Right atrium auricular region (tissue), 2 donors: ENCODE results near the gene AQP11. TPM values are rescaled to one million over a fixed set of nuclear protein-coding genes. Genes with fewer than 3 reads are reported as not detected.

Experiments
- DNase-seq: peaks from one replicate; pipeline ENCODE4 v3.0.0-alpha.2; 2019; ENCODE audit warnings: low spot score
- H3K27ac ChIP-seq, 2 donors: fragments of 200-600 bp; sonication (generic); 1 replicate in 1 of 2; 2 replicates in 1 of 2; pipeline ENCODE4 v1.5.1; 2016 to 2019
- H3K27me3 ChIP-seq, 2 donors: fragments of 200-600 bp; sonication (generic); one replicate each; pipeline versions ENCODE4 v1.5.1 to v1.6.0; 2017 to 2019
- H3K36me3 ChIP-seq: fragments of 200-600 bp; sonication (generic); one replicate; pipeline ENCODE4 v1.5.1; 2016
- H3K4me1 ChIP-seq, 2 donors: fragments of 200-600 bp; sonication (generic); one replicate each; pipeline versions ENCODE4 v1.5.1 to v1.6.0; 2017 to 2019
- H3K4me3 ChIP-seq, 2 donors: fragments of 200-600 bp; sonication (generic); 1 replicate in 1 of 2; 2 replicates in 1 of 2; pipeline ENCODE4 v1.5.1; 2017 to 2019; ENCODE audit warnings: mild to moderate bottlenecking in 1 of 2, moderate library complexity in 1 of 2
- H3K9me3 ChIP-seq, 2 donors: fragments of 200-600 bp; sonication (generic); one replicate each; pipeline ENCODE4 v1.5.1; 2019
- CTCF ChIP-seq, 2 donors: fragments of 200-600 bp; sonication (generic); IDR thresholded peaks; one replicate each; pipeline ENCODE4 v1.5.1; 2019; ENCODE audit warnings: antibody characterized with exemption in 2 of 2
- total RNA-seq, 2 donors: library from RNA; depleted of rRNA; stranded (reverse); fragments of >200 nt; gene quantifications; one replicate each; pipeline ENCODE4 v1.1.0, GENCODE V29; 2016

Gene AQP11
- total RNA-seq, 2 donors from 2014 or later: 0.86 to 1.7 TPM

- no peaks in the 10 kb centered on the region for H3K27me3 ChIP-seq
- no peak overlapping the region for H3K27ac ChIP-seq
- no peak overlapping the region for H3K4me3 ChIP-seq
- H3K9me3 ChIP-seq: no peaks in the 10 kb centered on the region
- TF ChIP-seq CTCF (IDR thresholded peaks at IDR 0.05): no peak
- H3K4me1 ChIP-seq: no peaks in the 10 kb centered on the region
- no peak for DNase-seq
- no peaks in the 10 kb centered on the region for H3K36me3 ChIP-seq
Measured at GRCh38 chr11:77658213-77659013, 68.7 kb downstream of the AQP11 start.

Other genes with a start within 250 kb of the AQP11 start
- gene PAK1, start 115.9 kb upstream of the AQP11 start, total RNA-seq: 10 to 100 TPM; 12.5 to 15.2 TPM
- 10 to 100 TPM; 55.2 to 59.2 TPM for gene CLNS1A, start 47.8 kb downstream of the AQP11 start, total RNA-seq
- 10 to 100 TPM; 37.8 to 49.9 TPM for gene RSF1, start 230.8 kb downstream of the AQP11 start, total RNA-seq
- gene AAMDC, start 231.2 kb downstream of the AQP11 start, total RNA-seq: 100 to 1,000 TPM; 103 to 113 TPM